HEK293 (cell line): ENCODE data around the gene STK10.

ENCODE experiments used
- ZFP37 ChIP-seq: fragments of 450-650 bp; formaldehyde crosslinking; IDR thresholded peaks from 2 replicates; pipeline ENCODE4 v1.5.1; 2016; ENCODE audit warnings: missing biosample characterization, missing genetic modification characterization
- ZNF24 ChIP-seq: fragments of 450-650 bp; formaldehyde crosslinking; IDR thresholded peaks from 2 replicates; pipeline ENCODE4 v1.5.1; 2016; ENCODE audit warnings: missing biosample characterization, missing genetic modification characterization
- ZNF76 ChIP-seq: fragments of 450-650 bp; formaldehyde crosslinking; IDR thresholded peaks from 2 replicates; pipeline ENCODE4; 2016; ENCODE audit warnings: low read depth, missing biosample characterization, missing genetic modification characterization, borderline replicate concordance
- TF ChIP-seq, protein P1 (sequence below): fragments of 450-650 bp; formaldehyde crosslinking; IDR thresholded peaks from 2 replicates; pipeline ENCODE4 v1.5.1; 2016; ENCODE audit warnings: missing biosample characterization, missing genetic modification characterization
- TF ChIP-seq, protein P2 (sequence below): fragments of 450-650 bp; formaldehyde crosslinking; IDR thresholded peaks from 2 replicates; pipeline ENCODE4 v1.5.1; 2016; ENCODE audit warnings: missing biosample characterization, missing genetic modification characterization, low read depth
- TF ChIP-seq, protein P3 (sequence below): fragments of 450-650 bp; formaldehyde crosslinking; IDR thresholded peaks from 2 replicates; pipeline ENCODE4 v1.5.1; 2016; ENCODE audit warnings: missing biosample characterization, missing genetic modification characterization
- TF ChIP-seq, protein P4 (sequence below): fragments of 450-650 bp; formaldehyde crosslinking; IDR thresholded peaks from 2 replicates; pipeline ENCODE4 v1.5.1; 2016; ENCODE audit warnings: missing biosample characterization, missing genetic modification characterization

DNA sequence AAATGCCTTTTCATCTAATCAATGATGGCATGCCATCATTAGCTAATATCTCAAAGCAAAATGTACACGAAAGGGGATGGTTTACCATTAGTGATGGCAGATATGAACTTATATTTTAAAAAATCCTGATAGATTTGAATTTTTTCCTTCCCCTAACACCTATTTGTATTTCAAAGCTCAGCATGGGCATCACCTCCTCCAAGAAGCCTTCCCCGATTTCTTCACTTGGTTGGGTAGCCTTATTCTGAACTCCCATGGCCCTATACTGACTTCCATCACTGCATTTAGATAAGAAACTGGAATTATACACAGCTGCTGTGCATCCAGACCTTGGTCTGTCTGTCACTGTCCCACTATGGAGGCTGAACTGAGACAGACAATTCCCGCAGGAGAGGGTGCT lies 132.0 kb downstream of the STK10 start:
- TF ChIP-seq ZNF24 (tag by site-specific recombination) (no peak), ZNF76 (tag by site-specific recombination) (no peak), ZFP37 (tag by site-specific recombination) (no peak)
- TF ChIP-seq, protein P1, sequence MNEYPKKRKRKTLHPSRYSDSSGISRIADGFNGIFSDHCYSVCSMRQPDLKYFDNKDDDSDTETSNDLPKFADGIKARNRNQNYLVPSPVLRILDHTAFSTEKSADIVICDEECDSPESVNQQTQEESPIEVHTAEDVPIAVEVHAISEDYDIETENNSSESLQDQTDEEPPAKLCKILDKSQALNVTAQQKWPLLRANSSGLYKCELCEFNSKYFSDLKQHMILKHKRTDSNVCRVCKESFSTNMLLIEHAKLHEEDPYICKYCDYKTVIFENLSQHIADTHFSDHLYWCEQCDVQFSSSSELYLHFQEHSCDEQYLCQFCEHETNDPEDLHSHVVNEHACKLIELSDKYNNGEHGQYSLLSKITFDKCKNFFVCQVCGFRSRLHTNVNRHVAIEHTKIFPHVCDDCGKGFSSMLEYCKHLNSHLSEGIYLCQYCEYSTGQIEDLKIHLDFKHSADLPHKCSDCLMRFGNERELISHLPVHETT (tag by site-specific recombination): no peak
- TF ChIP-seq, protein P2, sequence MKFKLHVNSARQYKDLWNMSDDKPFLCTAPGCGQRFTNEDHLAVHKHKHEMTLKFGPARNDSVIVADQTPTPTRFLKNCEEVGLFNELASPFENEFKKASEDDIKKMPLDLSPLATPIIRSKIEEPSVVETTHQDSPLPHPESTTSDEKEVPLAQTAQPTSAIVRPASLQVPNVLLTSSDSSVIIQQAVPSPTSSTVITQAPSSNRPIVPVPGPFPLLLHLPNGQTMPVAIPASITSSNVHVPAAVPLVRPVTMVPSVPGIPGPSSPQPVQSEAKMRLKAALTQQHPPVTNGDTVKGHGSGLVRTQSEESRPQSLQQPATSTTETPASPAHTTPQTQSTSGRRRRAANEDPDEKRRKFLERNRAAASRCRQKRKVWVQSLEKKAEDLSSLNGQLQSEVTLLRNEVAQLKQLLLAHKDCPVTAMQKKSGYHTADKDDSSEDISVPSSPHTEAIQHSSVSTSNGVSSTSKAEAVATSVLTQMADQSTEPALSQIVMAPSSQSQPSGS (tag by site-specific recombination): no peak
- TF ChIP-seq, protein P3, sequence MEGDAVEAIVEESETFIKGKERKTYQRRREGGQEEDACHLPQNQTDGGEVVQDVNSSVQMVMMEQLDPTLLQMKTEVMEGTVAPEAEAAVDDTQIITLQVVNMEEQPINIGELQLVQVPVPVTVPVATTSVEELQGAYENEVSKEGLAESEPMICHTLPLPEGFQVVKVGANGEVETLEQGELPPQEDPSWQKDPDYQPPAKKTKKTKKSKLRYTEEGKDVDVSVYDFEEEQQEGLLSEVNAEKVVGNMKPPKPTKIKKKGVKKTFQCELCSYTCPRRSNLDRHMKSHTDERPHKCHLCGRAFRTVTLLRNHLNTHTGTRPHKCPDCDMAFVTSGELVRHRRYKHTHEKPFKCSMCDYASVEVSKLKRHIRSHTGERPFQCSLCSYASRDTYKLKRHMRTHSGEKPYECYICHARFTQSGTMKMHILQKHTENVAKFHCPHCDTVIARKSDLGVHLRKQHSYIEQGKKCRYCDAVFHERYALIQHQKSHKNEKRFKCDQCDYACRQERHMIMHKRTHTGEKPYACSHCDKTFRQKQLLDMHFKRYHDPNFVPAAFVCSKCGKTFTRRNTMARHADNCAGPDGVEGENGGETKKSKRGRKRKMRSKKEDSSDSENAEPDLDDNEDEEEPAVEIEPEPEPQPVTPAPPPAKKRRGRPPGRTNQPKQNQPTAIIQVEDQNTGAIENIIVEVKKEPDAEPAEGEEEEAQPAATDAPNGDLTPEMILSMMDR (tag by site-specific recombination): no peak
- TF ChIP-seq, protein P4, sequence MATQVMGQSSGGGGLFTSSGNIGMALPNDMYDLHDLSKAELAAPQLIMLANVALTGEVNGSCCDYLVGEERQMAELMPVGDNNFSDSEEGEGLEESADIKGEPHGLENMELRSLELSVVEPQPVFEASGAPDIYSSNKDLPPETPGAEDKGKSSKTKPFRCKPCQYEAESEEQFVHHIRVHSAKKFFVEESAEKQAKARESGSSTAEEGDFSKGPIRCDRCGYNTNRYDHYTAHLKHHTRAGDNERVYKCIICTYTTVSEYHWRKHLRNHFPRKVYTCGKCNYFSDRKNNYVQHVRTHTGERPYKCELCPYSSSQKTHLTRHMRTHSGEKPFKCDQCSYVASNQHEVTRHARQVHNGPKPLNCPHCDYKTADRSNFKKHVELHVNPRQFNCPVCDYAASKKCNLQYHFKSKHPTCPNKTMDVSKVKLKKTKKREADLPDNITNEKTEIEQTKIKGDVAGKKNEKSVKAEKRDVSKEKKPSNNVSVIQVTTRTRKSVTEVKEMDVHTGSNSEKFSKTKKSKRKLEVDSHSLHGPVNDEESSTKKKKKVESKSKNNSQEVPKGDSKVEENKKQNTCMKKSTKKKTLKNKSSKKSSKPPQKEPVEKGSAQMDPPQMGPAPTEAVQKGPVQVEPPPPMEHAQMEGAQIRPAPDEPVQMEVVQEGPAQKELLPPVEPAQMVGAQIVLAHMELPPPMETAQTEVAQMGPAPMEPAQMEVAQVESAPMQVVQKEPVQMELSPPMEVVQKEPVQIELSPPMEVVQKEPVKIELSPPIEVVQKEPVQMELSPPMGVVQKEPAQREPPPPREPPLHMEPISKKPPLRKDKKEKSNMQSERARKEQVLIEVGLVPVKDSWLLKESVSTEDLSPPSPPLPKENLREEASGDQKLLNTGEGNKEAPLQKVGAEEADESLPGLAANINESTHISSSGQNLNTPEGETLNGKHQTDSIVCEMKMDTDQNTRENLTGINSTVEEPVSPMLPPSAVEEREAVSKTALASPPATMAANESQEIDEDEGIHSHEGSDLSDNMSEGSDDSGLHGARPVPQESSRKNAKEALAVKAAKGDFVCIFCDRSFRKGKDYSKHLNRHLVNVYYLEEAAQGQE (tag by site-specific recombination): no peak
